Measurements from ENCODE around the gene NTMT2.
"Not testable (repeated sequence)": the region's sequence is repeated elsewhere in the genome, so short reads cannot be mapped to it uniquely, and the experiment has no call there.

The NTMT2 gene

DNA sequence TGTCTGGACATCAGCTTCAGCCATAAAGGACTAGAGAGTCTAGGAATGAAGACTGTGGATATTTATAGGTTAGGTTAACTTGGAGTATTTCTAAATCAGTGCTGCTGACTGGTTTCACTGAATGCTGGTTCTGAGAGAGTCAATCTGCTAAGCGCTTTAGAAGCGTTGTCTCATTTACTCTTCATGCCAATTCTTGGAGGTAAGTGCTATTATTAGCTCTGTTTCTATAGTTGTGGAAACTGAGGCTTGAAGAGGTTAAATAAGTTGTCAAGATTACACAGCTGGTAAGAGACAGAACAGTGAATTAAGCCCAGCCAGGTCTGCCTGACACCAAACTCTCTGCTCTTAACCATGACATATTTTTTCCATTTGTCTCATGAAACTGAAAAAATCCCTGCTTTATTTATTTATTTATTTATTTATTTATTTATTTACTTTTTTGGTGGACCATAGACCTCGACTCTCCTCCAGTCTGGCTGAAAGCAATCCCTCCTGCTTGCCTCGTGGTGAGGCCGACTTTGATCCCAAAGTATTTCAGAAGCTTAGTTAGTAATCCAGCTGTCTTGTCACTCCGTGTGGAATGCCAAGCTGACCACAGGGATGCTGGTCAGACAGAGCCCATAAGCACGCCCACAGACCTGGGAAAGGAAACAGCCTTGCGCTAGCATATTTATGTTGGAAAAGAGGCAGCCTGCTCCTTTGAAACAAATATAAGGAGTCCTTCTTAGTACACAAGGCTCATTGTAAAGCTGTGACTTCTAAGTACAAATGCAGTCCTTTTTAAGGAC is 16.9 kb downstream of the NTMT2 start:
- peak; percentile 48 for DNase-seq

DNA sequence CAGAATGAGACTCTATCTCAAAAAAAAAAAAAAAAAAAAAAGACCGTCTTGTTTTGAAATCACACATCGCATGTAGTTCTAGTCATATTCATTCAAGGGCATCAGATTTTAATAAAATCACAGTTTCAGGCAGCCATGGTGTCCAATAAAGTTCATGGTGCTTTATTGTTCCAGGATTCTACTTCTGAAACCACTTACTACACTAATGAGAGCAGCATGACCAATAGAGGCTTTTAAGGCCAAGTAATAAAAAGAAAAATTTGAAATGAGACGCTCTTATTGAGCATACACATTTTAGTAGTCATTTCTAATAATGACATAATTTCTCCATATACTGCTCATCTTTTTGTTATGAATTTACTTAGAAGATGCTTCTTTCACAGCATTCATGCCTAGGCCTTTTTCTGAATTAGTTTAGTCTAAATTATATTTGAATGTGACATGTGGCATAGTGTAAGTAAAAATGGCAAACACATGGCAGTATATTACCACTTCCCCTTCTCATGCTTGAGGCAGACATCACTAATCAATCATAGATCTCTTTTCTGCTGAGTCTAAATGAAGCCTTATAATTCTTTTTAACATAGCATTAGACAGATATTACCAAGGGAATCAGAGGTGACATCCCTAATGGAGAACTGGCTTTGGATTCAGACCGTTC is 18.5 kb downstream of the NTMT2 start:
- DNase-seq = no peak

DNA sequence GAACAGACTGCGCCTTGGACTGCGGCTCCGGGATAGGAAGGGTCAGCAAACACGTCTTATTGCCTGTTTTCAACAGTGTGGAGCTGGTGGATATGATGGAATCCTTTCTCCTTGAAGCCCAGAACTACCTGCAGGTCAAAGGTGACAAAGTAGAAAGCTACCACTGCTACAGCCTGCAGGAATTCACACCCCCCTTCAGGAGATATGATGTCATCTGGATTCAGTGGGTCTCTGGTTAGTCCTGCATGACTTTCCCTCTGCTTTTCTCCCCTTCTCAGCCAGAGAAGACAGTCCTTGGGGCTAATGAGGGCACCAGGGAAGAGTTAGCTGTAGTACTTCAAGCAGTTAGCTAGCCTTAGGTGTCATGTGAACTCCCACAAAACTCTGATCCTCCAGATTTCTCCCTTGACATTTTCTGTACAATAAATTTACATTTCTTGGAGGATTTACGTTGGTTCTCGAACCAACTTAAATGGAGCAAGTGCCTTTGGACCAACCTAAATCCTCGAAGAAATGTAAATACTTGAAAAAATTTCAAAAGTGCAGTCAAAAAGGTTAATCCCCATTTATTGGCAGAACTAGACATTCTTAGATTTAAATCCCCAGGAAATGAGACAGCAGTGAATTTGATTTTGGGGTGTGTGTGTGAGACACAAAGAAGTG is 20.9 kb downstream of the NTMT2 start:
- no peak for DNase-seq

DNA sequence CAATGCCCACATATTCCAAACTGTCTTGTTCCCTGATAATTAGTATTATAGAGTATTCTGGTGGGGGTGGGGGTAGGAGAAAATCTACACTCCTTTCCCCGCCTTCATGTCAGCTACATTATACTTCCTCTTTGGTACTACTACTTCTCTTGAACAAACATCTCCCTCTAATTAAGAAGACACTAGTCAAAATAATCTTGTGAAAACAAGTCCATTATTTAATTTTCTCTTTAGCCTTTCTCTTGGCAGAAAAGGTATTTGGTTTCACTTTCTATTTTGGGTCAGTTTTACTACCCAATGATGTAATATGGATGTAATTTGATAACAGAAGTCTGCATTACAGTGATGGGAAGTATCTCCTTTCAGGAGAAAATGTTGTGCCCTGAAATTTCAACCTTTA is 22.5 kb downstream of the NTMT2 start:
- no peak for DNase-seq

DNA sequence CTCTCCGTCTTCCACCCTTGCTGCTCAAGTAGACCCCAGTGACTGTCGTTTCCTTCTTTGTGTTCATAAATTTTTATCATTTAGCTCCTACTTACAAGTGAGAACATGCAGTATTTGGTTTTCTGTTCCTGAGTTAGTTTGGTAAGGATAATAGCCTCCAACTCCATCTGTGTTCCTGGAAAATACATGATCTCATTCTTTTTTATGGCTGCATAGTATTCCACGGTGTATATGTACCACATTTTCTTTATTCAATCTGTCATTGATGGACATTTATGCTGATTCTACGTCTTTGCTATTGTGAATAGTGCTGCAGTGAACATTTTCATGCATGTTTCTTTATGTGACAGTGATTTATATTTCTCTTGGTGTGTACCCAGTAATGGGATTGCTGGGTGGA is 24.8 kb downstream of the NTMT2 start:
- not testable (repeated sequence) for DNase-seq

DNA sequence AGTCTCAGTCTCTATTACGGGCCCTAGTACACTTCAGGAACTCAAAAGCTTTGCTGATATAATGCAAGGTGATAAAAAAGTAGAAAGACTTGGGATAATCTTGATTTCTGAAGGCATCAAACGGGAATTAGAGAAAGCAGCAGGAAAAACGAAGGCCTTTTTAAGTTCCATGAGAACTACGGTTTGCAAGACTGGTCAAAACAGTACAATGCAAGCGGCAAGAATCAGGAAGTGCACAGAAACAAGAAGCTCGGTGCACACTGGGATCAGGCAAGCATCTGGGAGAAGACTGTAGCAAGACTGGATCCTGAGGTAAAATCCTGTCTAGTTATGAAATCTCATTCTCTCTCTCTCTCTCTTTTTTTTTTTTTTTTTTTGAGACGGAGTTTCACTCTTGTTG is 28.6 kb downstream of the NTMT2 start:
- DNase-seq = no peak

DNA sequence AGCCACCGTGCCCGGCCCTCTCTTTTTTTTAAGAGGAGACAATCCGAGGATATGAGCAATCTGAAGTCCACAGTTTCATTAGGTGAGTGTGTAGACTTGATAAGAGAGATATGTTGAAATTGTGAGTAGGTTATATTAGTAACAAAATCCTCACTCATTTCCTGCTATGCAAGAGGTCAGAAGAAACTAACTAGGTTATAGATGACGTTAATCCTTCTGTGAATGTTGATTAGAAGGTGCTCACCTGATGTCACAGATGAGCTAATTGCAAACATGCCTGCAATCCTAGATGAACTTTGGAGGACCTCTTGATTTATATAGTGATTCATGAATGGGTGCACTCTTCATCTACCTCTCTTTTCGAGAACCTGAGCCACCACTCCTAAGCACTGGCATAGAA is 29.3 kb downstream of the NTMT2 start:
- DNase-seq = peak; percentile 6

DNA sequence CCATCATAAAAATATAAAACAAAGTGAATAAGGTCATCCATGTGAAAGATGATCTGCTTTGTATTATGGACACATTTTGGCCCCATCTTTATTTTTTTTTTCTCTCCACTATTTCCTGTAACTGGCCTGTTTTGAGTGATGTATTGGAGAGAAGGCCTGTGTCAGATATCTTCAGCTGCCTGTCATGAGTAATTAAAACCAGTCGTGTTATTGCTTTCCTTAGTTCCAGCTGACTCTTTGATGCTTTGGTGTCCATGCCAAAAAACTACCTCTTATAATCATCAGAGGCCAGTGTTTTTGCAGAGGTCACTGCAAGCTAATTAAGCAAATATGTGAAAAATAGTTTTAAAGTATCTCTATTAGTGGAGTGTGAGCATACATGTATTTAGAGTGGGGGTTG is 29.7 kb downstream of the NTMT2 start:
- no peak for DNase-seq

DNA sequence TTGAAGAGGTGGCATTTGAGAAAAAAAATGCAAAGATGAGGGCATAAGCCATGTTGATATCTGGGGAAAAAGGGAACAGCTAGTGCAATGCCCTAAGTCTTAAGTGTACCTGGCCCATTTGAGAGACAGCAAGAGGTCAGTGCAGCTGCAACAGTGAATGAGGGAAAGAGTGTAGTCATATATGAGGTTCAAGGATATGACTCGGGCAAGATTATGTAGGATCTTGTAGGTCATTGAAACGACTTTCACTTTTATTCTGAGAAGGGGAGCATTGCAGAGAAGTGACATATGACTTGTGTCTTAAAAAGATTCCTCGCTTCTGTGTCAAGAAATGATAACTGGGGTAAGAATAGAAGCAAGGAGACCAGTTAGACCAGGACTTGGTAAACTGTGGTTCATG is 31.0 kb downstream of the NTMT2 start:
- no peak for DNase-seq

DNA sequence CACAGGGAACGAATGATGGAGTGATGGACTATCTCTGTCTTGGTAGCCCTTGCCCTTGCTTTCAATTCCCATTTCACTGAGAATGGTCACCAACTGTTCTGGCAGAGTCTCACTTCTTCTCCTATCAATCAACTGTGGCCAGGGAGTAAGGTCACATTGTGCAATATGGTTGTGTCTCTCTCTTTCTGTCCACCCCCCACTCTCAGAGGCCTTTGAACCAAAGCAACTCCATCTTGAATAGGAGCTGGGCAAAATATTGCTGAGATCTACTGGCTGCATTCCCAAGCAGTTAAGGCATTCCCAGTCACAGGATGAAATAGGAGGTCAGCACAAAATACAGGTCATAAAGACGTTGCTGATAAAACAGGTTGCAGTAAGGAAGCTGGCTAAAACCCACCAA is 36.7 kb downstream of the NTMT2 start:
- DNase-seq = no peak

DNA sequence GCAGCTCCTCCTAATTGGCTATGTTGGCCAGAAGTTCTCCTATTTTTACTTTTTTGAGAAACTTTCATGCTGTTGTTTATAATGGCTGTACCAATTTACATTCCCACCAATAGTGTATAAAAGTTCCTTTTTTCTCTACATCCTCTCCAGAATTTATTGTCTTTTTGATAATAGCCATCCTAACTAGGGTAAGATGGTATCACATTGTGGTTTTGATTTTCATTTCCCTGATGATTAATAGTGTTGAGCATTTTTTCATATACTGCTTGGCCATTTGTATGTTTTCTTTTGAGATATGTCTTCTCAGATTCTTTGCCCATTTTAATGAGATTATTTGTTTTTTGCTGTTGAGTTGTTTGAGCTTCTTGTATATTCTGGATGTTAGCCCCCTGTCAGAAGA is 46.8 kb downstream of the NTMT2 start:
- DNase-seq = no peak

DNA sequence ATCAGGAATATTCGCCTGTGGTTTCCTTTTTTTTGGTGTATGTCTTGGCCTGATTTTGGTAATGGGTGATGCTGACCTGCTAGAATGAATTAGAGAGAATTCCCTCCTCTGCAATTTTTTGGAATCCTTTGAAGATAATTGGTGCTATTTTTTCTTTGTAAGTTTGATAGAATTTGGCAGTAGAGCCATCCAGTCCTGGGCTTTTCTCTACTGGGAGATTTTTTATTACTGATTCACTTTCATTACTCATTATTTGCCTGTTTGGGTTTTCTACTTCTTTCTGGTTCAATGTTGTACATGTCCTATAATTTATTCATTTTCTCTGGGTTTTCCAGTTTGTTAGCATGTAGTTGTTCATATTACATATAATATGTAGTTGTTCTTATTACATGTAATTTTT is 48.7 kb downstream of the NTMT2 start:
- DNase-seq = no peak

DNA sequence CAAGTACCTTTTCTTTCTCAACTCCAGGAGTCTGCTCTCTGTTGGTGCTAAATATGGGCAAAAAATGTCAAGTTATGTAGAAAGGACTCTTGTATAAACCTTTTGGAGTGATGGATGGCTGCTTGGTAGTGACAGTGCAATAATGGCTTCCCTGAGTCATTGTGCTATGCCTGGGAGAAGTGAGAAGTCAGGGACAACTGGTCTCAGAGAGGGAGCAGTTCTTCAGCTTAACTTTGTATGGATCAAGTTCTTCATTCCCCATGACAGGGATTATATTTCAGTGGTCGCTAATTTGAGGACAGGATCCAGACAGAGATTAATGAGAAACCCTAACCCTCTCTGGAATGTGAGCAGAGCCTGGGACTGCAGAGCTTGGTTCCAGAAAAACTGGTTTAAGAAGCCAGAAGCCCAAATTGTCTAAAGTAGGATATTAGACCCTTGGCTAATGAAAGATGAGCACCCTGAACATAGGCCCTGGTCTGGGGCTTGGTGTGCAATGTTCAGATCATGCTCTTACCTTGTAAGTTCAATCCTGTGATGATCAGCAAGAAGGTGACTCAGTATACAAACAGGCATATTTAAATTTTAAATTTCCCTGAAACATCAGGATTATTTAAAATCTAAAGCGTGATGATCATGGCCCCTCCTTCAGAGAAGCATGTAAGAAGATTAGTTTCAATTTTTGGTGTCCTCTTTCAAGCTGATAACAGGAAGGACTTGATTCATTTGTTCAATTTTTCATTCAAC is 50.9 kb downstream of the NTMT2 start:
- DNase-seq = no peak

DNA sequence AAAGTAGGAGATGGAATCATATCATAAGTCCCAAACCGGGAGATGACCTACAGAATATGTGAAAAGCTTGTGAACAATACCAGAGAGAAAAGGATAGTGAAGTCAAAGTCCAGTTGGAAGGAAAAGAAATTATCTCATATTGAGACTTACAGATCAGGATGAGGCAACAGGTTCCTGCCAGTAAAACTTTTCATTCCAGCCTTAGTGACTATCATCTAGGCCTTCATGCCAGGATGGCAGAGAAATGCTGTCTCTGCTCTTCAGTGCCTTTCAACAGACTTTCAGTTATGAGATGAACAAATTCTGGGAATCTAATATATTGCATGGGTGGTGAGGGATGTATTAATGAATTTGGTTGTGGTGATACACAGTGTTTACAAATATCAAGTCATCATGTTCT is 52.3 kb downstream of the NTMT2 start:
- no peak for DNase-seq

DNA sequence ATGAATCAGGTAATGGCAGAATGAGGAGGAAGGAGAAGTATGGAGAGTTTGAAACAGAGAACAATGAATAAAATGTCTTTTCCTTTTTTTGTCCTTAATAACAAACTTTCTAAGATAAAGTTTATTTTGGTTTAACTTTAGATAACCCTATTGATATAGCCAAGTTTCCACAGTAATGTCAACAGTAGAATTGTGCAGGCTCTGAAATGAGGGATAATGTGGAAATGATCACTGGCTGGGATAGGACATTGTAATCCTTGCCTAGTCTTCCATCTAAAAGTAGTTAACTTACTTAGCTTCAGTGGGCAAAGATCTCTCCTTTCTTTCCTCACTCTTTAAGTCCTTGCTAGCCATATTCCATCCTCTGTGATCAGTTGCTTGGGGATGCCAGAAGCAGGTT is 52.8 kb downstream of the NTMT2 start:
- no peak for DNase-seq

DNA sequence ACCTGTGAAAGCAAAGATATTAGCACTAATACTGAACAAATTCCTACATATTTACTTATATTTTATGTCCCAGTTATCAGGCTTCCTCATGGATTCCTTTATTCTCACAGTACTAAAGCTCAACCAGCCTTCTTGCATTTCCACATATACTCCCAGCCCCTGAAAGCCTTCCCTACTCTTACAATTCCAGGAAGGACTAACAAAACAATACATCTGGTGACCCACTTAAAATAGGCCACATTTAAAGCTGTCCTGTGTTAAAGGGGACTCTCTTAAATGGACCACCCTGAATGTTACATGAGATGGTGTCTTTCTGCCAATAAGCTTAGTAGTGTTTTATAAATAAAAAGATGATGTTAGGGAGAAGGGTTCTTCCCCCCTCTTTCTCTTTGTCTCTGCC is 54.4 kb downstream of the NTMT2 start:
- DNase-seq = no peak

DNA sequence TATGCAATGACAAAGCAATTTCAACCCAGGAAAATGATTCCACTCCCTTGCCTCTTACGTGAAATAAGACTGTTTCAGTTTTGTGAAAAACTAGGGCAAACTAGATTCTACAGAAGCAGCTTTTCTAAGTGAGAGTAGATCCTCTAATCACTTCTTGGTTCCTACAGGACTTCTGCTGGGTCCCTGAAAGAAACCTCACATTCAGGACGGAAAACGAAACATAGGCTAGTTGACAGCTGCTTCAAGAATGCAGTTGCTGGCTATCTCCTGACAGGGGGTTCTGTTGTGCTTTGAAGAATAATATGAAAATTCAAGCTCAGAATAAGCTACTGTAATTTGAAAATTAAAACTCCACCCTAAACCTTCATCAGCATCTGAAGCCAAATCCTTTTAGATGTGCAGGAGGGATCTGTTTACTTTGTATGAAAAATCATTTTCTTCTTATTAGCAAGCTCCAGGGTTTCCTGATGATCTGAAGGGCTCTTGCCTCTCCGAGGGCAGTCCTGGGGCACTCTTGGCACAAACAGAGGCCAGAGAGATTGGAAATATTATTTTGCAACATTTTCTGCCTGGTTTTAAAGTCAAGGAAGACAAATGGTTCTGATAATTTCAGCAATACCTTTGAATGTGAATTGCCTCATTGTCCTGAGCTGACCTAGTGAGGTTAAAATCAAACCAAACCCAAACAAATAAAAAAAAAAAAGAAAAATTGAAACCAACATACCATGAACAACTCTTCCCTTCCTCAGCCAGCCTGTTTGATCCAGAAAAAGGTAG is 55.0 kb downstream of the NTMT2 start:
- no peak for DNase-seq

DNA sequence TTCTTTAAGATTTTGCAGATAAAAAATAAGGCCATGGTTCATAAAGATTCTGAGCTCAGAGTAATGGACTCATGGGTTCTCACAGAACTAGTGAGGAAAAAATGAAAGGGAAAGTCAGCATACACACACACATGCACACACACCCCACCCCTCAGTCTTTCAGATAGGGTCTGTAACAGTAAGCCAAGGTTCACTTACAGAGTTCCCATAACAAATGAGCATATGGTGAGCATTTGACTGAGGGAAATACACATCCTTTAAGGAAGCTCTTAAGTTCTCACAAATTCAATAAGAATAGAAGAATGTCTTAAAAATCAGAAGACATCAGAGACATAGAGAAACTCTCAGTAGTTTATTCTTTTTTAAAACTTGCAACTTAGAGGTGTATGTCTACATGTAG is 57.9 kb downstream of the NTMT2 start:
- no peak for DNase-seq

DNA sequence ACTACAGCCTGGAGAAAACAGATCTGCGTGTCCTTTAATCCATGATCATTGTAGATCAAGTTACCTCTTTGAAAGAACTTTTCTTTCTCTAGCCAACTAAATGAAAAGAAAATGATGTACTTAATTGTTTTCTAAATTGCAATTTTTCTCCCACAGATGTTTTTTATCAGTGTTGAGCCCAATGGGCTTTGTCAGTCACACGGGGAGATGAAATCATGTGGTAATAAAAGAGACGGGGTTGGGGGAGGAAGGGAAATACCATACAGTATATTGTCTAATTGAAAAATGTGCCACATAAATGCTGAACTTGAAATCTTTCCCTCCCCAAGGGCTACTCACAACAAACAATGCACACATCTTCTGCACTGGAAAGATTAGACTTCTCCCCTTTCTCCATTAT is 58.4 kb downstream of the NTMT2 start:
- DNase-seq = no peak

DNA sequence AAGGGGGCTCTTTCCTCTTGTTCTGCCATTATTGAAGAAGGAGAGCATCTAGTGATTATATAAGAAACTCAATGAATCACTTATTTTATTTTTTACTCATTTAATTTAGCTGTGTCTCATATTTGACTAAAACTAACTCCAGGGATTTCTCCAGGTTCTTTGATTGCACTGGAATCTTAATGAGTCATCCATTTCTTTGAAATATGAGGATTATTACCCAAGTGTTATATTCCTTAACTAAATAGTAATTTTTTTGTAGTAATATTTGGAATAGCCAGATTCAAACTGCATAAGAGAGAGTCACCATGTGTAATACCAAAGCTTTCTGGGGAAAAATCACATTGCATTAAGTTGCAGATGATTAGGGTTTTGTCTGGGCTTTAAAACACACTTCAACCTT is 59.5 kb downstream of the NTMT2 start:
- DNase-seq = no peak

DNA sequence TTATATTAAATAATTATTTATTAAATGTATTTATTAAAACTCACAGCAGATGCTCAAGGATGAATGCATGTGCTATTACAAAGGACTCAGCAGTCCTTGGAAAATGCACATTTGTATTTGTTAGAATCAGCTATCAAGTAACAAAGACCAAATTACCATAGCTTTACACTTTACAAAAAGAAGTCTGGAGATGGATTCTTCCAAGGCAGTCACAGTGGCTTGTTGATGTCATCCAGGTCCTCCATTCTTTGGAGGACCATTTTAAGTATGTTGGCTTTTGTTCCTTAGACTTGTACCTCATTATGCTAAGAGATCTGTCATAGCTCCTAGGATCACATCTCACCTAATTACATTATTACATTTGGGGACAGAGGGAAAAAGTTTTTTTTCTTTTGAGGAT is 63.4 kb downstream of the NTMT2 start:
- DNase-seq = no peak

DNA sequence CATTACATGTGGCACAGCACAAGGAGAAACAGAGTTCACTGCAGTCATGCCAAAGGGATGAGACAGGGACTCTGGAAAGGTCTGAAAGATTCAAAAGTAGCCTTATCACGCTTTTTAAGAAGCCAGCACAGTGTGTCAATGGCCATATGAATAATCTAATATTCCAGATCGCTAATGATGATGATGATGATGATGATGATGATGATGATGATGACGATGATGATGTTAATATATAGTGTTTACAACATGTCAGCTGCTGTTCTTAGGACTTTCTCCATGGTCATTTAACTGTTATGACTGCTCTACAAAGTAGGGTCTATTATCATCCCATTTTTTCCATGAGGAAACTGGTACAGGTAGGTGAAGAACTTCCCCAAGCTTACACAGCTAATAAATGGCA is 64.4 kb downstream of the NTMT2 start:
- DNase-seq = no peak

DNA sequence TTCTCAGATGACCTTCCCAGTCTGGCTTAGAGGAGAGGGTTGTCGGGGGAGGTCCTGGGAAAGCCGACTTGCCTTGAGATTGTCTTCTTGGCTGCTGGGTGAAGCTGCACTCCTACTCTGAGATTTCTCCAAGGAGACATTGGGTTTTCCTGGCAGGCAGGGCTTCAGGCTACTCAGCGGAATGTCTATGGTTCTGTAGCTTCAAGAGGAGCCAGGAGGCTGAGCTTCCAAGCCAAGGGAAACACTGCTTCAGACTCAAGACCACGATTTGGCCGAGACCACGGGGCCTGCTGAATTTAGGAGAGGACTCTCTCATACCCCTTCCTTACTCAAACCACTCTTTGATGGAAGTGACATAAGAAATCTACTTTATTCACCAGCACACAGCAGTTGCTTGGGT is 67.8 kb downstream of the NTMT2 start:
- no peak for DNase-seq
